GM23248 (cell line): ENCODE data around the gene AOX1. TPM values are rescaled to one million over a fixed set of nuclear protein-coding genes. Genes with fewer than 3 reads are reported as not detected.

Experiments
- DNase-seq: peaks from one replicate; pipeline ENCODE4 v3.0.0-alpha.2; 2015
- H2AFZ ChIP-seq: fragments of 200-600 bp; sonication (generic); 2 replicates; pipeline ENCODE4 v1.6.1; 2016; ENCODE audit warnings: antibody characterized with exemption
- H3F3A ChIP-seq: fragments of 200-600 bp; sonication (generic); 2 replicates; pipeline ENCODE4 v1.6.1; 2016; ENCODE audit warnings: mild to moderate bottlenecking, antibody characterized with exemption, mixed run types; ENCODE audit not compliant: insufficient read depth
- H3K27ac ChIP-seq: fragments of 200-600 bp; sonication (generic); 2 replicates; pipeline ENCODE4 v1.5.1; 2016; ENCODE audit warnings: mild to moderate bottlenecking
- H3K27me3 ChIP-seq: fragments of 200-600 bp; sonication (generic); replicated peaks from 2 replicates; pipeline ENCODE4 v1.6.1; 2016; ENCODE audit warnings: mild to moderate bottlenecking; ENCODE audit not compliant: insufficient read depth
- H3K36me3 ChIP-seq: fragments of 200-600 bp; sonication (generic); 2 replicates; pipeline ENCODE4 v1.6.1; 2016; ENCODE audit warnings: low read depth, mild to moderate bottlenecking
- H3K4me1 ChIP-seq: fragments of 200-600 bp; sonication (generic); 2 replicates; pipeline ENCODE4 v1.6.1; 2016; ENCODE audit warnings: mild to moderate bottlenecking; ENCODE audit not compliant: insufficient read depth
- H3K4me2 ChIP-seq: fragments of 200-600 bp; sonication (generic); one replicate; pipeline ENCODE4 v1.6.1; 2016; ENCODE audit warnings: mild to moderate bottlenecking; ENCODE audit not compliant: unreplicated experiment
- H3K4me3 ChIP-seq: fragments of 200-600 bp; sonication (generic); 2 replicates; pipeline ENCODE4 v1.5.1; 2016; ENCODE audit warnings: mild to moderate bottlenecking
- H3K79me2 ChIP-seq: fragments of 200-600 bp; sonication (generic); 2 replicates; pipeline ENCODE4 v1.6.1; 2016; ENCODE audit warnings: mild to moderate bottlenecking; ENCODE audit not compliant: insufficient read depth
- H3K9ac ChIP-seq: fragments of 200-600 bp; sonication (generic); 2 replicates; pipeline ENCODE4 v1.6.1; 2016; ENCODE audit warnings: mild to moderate bottlenecking
- H3K9me2 ChIP-seq: fragments of 200-600 bp; sonication (generic); 2 replicates; pipeline ENCODE4 v1.6.1; 2016; ENCODE audit warnings: mixed run types, mild to moderate bottlenecking, moderate library complexity; ENCODE audit not compliant: insufficient read depth
- H3K9me3 ChIP-seq: fragments of 200-600 bp; sonication (generic); one replicate; pipeline ENCODE4 v1.6.1; 2017; ENCODE audit warnings: low read depth
- H4K20me1 ChIP-seq: fragments of 200-600 bp; sonication (generic); 2 replicates; pipeline ENCODE4 v1.6.0; 2016; ENCODE audit not compliant: insufficient read depth
- EZH2 ChIP-seq: fragments of 200-600 bp; sonication (generic); IDR thresholded peaks from 2 replicates; pipeline ENCODE4 v1.6.1; 2018; ENCODE audit warnings: antibody characterized with exemption, mild to moderate bottlenecking; ENCODE audit not compliant: insufficient read depth, poor library complexity, severe bottlenecking
- EZH2phosphoT487 ChIP-seq: fragments of 200-600 bp; sonication (generic); IDR thresholded peaks from 2 replicates; pipeline ENCODE4 v1.6.1; 2018; ENCODE audit warnings: antibody characterized with exemption, moderate library complexity, mild to moderate bottlenecking, low read depth; ENCODE audit not compliant: insufficient read depth
- WGBS, 2 experiments: methylation state at CpG; one replicate each; pipeline ENCODE4 v1.1.6; 2015 to 2017; ENCODE audit warnings: low lambda C conversion rate in 2 of 2, low coverage in 1 of 2; ENCODE audit errors: missing lambda C conversion rate in 2 of 2; 5-methylcytosine and 5-hydroxymethylcytosine counted together
- in situ Hi-C: fragments of 300-500 bp; cut with MboI; formaldehyde crosslinking; loops from 2 replicates; pipeline ENCODE4 v1.15.0; 2020
- polyA plus RNA-seq: library from polyadenylated mRNA; unstranded; fragments of >200 nt; fragmentation: Nextera tagmentation; extraction: Ambion mirVana; gene quantifications from 2 replicates; pipeline ENCODE4 v1.2.1, GENCODE V29; 2016
- total RNA-seq: library from RNA; depleted of rRNA; stranded (reverse); fragments of >200 nt; shearing (Covaris generic); gene quantifications from 2 replicates; pipeline ENCODE4 v1.2.3, GENCODE V29; 2014

AOX1 gene
- total and polyA plus RNA-seq, 2 experiments from 2014 or later = 18.9 to 46.0 TPM

DNA sequence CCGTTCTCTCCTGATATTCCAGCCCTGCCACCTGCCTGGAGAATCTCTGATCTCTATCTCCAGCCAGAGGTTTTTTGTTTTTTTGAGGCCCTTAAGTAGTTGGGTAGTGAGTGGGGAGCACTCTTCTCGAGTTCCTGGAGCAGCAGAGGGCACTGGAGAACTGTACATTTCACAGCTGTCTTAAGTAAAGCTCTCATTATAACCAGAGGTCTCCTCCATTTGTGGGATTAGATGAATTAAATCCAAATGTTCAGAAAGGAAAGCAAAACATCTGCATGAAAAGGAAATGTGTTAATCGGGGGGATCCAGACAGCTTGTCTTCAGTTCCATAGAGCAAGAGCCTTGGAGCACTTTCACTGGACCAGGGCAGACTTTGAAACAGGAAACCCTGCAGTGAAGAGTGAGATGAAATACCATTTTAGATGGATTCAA, 32.8 kb downstream of the AOX1 start:
- H2AFZ ChIP-seq = peak overlapping the region; percentile 56
- no peaks in the 10 kb centered on the region for H3K79me2 ChIP-seq
- 7 to 11% methylated on average over 3 of the region's 3 CpGs for WGBS, 2 experiments
- peak; percentile 61 for DNase-seq
- in situ Hi-C loops = no loop called here
- peaks cover 70% of the 10 kb centered on the region for H3K4me1 ChIP-seq
- H3K4me3 ChIP-seq = no peak overlapping the region
- no peaks in the 10 kb centered on the region for H3K36me3 ChIP-seq
- no peak for TF ChIP-seq EZH2
- TF ChIP-seq EZH2phosphoT487 = no peak
- H3K9me2 ChIP-seq = no peaks in the 10 kb centered on the region
- peak overlapping the region; percentile 8; the same call in 1 of the 2 replicates for H3K9ac ChIP-seq
- H3F3A ChIP-seq = peaks cover 49% of the 10 kb centered on the region
- peak overlapping the region; percentile 31 for H3K27ac ChIP-seq
- H3K4me2 ChIP-seq = peak overlapping the region; percentile 24
- no peaks in the 10 kb centered on the region for H4K20me1 ChIP-seq
- no peaks in the 10 kb centered on the region for H3K9me3 ChIP-seq
- H3K27me3 ChIP-seq = no peaks in the 10 kb centered on the region

DNA sequence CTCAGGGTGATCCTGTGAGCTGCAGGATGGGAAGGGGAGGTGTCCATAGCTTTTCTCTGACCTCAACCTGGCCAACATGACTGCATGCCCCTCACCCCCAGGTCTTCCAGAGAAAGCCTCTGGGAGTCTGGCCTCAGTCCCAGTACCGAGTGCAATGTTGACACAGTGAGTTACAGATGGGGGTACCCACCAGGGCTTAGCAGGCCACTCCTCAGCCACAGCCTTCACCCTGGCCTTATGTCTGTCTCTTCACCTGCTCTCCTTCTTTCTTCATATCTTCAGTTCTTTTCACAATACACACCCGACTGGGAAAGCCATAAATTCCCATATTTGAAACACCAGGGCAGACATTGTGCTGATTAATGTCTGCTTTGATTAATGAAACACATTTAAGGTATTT, 33.5 kb downstream of the AOX1 start:
- H3K27me3 ChIP-seq = no peaks in the 10 kb centered on the region
- H3K4me3 ChIP-seq = no peak overlapping the region
- H3K4me2 ChIP-seq = peak overlapping the region; percentile 24
- H3K4me1 ChIP-seq = peaks cover 69% of the 10 kb centered on the region
- WGBS, 2 experiments = 25 to 40% methylated on average over 2 of the region's 2 CpGs
- H3K9me3 ChIP-seq = no peaks in the 10 kb centered on the region
- no peaks in the 10 kb centered on the region for H3K79me2 ChIP-seq
- H3F3A ChIP-seq = peaks cover 52% of the 10 kb centered on the region
- peak overlapping the region; percentile 56; the same call in 1 of the 2 replicates for H2AFZ ChIP-seq
- no peaks in the 10 kb centered on the region for H3K36me3 ChIP-seq
- H4K20me1 ChIP-seq = no peaks in the 10 kb centered on the region
- 0 out of 2 replicates have a peak overlapping the region, but pooled peaks have one; percentile 31 for H3K27ac ChIP-seq
- TF ChIP-seq EZH2phosphoT487 (no peak), EZH2 (no peak)
- peak; percentile 25 for DNase-seq
- in situ Hi-C loops = no loop called here
- no peak overlapping the region for H3K9ac ChIP-seq
- H3K9me2 ChIP-seq = no peaks in the 10 kb centered on the region

DNA sequence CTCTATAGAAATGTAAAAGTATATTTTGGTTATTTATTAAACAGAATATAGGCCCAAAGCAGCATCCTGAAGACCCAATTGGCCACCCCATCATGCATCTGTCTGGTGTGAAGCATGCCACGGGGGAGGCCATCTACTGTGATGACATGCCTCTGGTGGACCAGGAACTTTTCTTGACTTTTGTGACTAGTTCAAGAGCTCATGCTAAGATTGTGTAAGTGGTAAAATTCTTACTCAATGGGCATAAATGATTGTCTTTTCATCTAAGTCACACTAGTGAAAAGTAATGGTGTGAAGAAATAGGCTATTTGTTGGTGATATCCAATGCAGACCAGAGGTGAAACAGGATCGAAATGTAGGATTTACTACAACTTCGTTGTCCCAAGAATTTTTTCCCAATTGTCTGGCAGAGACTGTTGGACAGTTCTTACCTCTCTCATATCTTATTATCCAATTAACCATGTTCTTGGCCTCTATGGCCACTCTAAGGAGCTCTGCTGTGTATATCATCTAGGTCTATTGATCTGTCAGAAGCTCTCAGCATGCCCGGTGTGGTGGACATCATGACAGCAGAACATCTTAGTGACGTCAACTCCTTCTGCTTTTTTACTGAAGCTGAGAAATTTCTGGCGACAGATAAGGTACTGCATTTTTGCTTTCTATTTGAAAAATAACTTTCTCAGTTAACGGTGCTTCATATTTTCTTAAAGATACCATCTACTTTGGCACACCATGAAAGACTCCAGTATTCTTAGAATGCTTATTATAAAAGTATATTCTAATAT, 35.0 kb downstream of the AOX1 start:
- Histone ChIP-seq H4K20me1 (no peaks in the 10 kb centered on the region), H3K9ac (no peak overlapping the region), H3K9me3 (no peaks in the 10 kb centered on the region), H3K4me3 (no peak overlapping the region), H3K79me2 (no peaks in the 10 kb centered on the region), H3K4me2 (no peak overlapping the region), H3K27ac (no peak overlapping the region), H3F3A (peaks cover 55% of the 10 kb centered on the region), H3K4me1 (peaks cover 70% of the 10 kb centered on the region), H3K36me3 (no peaks in the 10 kb centered on the region), H3K9me2 (no peaks in the 10 kb centered on the region), H3K27me3 (no peaks in the 10 kb centered on the region), H2AFZ (no peak overlapping the region)
- in situ Hi-C loops = no loop called here
- TF ChIP-seq EZH2phosphoT487 (no peak), EZH2 (no peak)
- no peak for DNase-seq
- WGBS, 2 experiments = 96% methylated on average over 7 of the region's 7 CpGs

DNA sequence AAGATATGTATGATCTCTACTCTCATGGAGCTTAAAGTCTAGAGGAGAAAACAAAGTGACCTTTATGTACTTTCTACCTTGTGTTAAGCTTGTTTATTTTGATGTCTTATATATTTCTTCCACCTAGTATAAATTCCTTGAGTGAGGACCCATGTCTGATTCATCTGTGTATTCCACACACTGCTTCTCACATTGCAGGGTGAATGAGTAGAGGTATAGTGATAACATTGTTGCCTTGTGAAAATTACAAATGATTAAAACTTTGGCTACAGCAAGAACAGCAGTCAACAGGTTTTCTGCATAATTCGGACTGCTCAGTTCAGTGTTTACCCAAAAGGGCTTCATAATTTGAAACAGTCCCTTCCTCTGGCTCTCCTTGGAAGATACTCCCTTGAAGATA, 36.3 kb downstream of the AOX1 start:
- peaks cover 44% of the 10 kb centered on the region for H3F3A ChIP-seq
- in situ Hi-C loops = no loop called here
- no peak overlapping the region for H3K4me2 ChIP-seq
- no peaks in the 10 kb centered on the region for H3K27me3 ChIP-seq
- no peak overlapping the region for H3K27ac ChIP-seq
- no peaks in the 10 kb centered on the region for H3K9me3 ChIP-seq
- H3K36me3 ChIP-seq = no peaks in the 10 kb centered on the region
- no peaks in the 10 kb centered on the region for H3K79me2 ChIP-seq
- no peaks in the 10 kb centered on the region; the same call in 1 of the 2 replicates for H3K9me2 ChIP-seq
- peak; percentile 15 for DNase-seq
- H3K4me3 ChIP-seq = no peak overlapping the region
- no peaks in the 10 kb centered on the region for H4K20me1 ChIP-seq
- H2AFZ ChIP-seq = no peak overlapping the region
- no peak for TF ChIP-seq EZH2phosphoT487
- H3K9ac ChIP-seq = no peak overlapping the region
- H3K4me1 ChIP-seq = peaks cover 67% of the 10 kb centered on the region
- WGBS, 2 experiments = 35 to 38% methylated on average over 1 of the region's 1 CpG
